GM10266 (cell line): ENCODE measurements around the gene PPFIA1.

Experiments
- DNase-seq: peaks from one replicate; pipeline ENCODE4 v3.0.0; 2012; ENCODE audit errors: extremely low spot score
- TF ChIP-seq, protein P1 (sequence below): IDR thresholded peaks from 2 replicates; pipeline ENCODE4 v1.5.1; 2012; ENCODE audit warnings: mild to moderate bottlenecking, low read depth; ENCODE audit not compliant: control insufficient read depth, insufficient read depth; ENCODE audit errors: missing control alignments

The PPFIA1 gene

DNA sequence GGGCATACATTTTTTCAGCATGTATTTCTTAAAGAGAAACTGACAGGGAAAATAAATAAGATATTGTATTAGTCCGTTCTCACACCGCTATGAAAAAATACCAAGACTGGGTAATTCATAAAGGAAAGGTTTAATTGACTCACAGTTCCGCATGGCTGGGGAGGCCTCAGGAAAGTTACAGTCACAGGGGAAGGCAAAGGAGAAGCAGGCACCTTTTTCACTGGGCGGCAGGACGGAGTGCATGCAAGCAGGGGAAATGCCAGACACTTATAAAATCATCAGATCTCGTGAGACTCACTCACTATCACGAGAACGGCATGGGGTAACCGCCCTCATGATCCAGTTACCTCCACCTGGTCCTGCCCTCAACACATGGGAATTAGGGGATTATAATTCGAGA lies 44.2 kb downstream of the PPFIA1 start:
- TF ChIP-seq, protein P1, sequence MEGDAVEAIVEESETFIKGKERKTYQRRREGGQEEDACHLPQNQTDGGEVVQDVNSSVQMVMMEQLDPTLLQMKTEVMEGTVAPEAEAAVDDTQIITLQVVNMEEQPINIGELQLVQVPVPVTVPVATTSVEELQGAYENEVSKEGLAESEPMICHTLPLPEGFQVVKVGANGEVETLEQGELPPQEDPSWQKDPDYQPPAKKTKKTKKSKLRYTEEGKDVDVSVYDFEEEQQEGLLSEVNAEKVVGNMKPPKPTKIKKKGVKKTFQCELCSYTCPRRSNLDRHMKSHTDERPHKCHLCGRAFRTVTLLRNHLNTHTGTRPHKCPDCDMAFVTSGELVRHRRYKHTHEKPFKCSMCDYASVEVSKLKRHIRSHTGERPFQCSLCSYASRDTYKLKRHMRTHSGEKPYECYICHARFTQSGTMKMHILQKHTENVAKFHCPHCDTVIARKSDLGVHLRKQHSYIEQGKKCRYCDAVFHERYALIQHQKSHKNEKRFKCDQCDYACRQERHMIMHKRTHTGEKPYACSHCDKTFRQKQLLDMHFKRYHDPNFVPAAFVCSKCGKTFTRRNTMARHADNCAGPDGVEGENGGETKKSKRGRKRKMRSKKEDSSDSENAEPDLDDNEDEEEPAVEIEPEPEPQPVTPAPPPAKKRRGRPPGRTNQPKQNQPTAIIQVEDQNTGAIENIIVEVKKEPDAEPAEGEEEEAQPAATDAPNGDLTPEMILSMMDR = no peak
- no peak for DNase-seq

DNA sequence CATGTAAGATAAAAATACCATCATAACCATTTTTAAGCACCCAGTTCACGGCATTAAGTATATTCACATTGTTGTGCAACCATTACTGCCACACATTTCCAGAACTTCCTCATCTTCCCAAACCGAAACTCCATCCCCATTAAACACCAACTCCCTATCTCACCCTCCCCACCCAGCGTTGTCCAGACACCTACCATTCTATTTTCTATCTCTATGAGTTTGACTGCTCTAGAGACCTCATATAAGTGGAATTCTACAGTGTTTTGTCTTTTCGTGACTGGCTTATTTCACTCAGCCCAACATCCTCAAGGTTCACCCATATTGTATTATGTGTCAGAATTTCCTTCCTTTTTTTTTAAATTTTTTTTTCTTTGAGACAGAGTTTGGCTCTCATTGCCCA lies 45.2 kb downstream of the PPFIA1 start:
- TF ChIP-seq, protein P1 = no peak
- DNase-seq = no peak

DNA sequence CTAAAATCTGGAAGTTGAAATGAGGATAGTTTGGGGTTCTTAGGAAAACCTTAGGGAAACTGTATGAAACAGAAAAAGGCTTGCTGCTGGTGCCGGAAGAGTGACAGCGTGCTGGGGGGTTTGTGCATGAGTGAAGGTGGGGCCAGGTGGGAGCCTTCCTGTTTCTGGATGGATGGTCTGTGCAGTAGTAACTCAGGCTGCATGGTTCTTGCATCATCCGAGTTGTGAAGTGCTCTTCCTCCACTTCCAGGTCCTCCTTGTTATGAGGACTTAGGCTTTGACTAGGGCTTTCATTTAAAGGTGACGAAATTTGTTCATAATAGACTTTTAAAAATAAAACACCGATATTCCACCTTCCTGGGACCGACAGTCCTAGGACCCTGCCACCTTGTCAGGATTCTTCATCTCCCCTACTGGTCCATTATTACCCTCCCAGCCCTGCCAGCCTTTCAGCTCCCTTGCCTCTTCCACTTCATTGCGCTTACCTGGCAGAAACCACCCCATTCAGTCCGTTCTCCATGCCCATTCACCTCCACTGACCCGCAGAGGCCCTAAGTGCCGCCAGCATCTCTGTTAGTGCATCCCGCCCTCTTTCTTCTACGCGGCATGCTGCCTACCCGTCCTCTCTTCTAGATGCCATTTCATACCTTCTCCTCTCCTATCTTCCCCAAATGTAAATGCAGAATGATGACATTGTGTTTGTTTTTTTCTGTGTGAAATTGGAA lies 47.3 kb downstream of the PPFIA1 start:
- no peak for DNase-seq
- TF ChIP-seq, protein P1 = no peak

DNA sequence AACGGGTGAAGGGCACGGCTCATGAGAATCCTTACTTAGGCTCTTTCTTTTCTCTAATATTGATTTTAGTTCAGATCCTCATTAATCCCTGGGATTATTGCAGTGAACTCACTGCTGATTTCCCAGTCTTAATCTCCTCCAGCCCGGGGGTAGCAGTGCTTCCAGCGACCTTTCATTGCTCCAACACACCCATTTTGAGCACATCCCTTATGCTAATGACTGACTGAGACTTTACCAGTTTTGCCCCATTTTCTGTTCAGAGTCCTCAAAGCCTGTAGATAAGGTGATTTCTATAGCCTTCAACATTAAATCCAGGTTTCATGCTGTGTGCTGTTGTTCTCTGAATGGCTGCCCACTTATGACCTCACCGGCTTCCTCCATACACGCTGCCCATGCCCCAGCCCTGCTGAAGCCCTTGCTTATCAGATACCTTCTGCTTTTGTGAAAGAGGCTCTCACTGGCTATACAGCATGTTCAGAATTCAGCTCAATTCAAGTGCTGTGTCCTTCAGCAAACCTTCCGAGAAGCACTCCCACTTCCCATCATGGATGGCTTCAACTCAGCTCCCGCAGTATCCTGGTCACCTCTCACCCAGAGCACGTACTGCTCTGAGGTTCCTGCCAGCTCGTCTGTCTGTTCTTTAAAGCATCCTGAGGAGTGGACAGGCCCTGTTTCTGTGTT lies 49.0 kb downstream of the PPFIA1 start:
- TF ChIP-seq, protein P1 = no peak
- no peak for DNase-seq

DNA sequence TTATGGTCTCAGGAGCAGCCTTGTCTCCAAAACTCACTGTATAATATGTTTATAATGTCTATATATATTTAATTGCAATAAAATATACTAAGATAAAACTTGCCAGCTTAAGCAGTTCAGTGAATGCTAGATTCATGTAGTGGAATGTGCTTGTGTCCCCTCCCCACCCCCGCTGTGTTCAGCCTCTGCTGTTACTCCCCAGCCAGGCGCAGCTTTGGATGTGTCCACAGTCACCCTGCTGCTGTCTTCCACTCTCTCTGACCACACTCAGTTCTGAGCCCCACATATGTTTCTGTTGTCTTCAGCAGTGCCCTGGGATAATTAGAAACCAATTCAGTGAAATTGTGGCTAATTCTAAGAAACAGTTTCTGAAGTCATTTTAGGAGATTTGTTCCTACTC lies 52.2 kb downstream of the PPFIA1 start:
- no peak for DNase-seq
- TF ChIP-seq, protein P1 = no peak

DNA sequence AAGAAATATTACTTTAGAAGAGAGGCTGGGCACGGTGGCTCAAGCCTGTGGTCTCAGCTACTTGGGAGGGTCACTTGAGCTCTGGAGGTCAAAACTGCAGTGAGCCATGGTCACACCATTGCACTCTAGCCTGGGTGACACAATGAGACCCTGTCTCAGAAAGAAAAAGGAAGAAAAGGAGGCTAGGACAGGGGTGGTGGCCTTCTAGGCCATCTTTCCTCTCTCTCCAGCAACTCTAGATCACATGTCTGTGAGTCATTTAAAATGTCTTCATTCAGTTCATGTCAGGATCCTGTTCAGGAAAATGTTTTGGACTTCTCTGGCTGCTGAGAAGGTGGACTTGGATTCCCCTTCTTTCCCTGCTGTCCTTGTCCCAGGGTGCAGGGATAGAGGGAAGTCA lies 53.3 kb downstream of the PPFIA1 start:
- TF ChIP-seq, protein P1 = no peak
- DNase-seq = no peak

DNA sequence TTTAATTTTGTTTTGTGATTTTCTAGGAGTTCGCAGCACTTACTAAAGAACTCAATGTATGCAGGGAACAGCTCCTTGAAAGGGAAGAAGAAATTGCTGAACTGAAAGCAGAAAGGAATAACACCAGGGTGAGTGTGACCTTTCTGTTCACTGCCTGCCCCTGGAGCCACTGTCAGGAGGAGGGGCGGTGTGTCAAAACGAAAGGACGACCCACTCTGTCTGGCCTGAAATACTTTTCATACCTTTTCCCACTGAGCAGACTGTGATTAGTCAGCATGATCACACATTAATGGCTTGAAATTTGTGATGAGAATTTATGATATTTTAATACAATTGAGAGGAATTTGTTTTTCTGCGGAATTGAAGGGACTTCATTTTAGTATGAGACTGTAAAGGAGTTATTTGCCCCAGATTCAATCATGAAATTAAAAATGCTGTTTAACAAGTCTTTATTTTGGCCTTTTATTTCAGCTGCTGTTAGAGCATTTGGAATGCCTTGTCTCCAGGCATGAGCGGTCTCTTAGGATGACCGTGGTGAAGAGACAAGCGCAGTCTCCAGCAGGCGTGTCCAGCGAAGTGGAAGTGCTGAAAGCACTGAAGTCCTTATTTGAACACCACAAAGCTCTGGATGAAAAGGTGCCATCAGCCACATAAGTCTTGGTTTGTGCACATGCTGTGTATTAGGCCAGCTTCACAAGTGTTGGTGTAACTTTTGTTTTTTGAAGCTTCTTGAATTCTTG lies 54.1 kb downstream of the PPFIA1 start:
- TF ChIP-seq, protein P1 = no peak

More for the DNA sequence above, 54.1 kb downstream of the PPFIA1 start:
- peak; percentile 71 for DNase-seq
